Mesodermal cell (in vitro differentiated cells): ENCODE data around the gene CRAT.
A peak's percentile ranks its signal among the peaks of the same experiment; 100 is the strongest.

Source experiments
- H3K27ac ChIP-seq: 2 replicates; pipeline ENCODE4 v1.7.0; 2013; ENCODE audit warnings: mild to moderate bottlenecking, low read depth, low read length, moderate library complexity; ENCODE audit not compliant: severe bottlenecking
- H3K36me3 ChIP-seq: 2 replicates; pipeline ENCODE4 v1.7.1; 2013; ENCODE audit warnings: mild to moderate bottlenecking, low read length, moderate library complexity; ENCODE audit not compliant: control insufficient read depth, insufficient read depth
- H3K4me1 ChIP-seq: one replicate; pipeline ENCODE4 v1.7.1; 2013; ENCODE audit warnings: mild to moderate bottlenecking, low read length; ENCODE audit not compliant: insufficient read depth, control insufficient read depth, poor library complexity, severe bottlenecking
- H3K4me3 ChIP-seq: 2 replicates; pipeline ENCODE4 v1.7.0; 2013; ENCODE audit warnings: low read length, control low read depth, mild to moderate bottlenecking; ENCODE audit not compliant: insufficient read depth, poor library complexity, severe bottlenecking; ENCODE audit errors: extremely low read depth
- H3K9me3 ChIP-seq: 2 replicates; pipeline ENCODE4 v1.7.1; 2013; ENCODE audit warnings: mild to moderate bottlenecking, low read length, moderate library complexity; ENCODE audit not compliant: control insufficient read depth
- WGBS, 2 experiments: methylation state at CpG; one replicate each; pipeline ENCODE4 v1.1.5; 2013; ENCODE audit warnings: missing lambda C conversion rate in 2 of 2; ENCODE audit not compliant: insufficient coverage in 2 of 2; 5-methylcytosine and 5-hydroxymethylcytosine counted together

CRAT gene

DNA sequence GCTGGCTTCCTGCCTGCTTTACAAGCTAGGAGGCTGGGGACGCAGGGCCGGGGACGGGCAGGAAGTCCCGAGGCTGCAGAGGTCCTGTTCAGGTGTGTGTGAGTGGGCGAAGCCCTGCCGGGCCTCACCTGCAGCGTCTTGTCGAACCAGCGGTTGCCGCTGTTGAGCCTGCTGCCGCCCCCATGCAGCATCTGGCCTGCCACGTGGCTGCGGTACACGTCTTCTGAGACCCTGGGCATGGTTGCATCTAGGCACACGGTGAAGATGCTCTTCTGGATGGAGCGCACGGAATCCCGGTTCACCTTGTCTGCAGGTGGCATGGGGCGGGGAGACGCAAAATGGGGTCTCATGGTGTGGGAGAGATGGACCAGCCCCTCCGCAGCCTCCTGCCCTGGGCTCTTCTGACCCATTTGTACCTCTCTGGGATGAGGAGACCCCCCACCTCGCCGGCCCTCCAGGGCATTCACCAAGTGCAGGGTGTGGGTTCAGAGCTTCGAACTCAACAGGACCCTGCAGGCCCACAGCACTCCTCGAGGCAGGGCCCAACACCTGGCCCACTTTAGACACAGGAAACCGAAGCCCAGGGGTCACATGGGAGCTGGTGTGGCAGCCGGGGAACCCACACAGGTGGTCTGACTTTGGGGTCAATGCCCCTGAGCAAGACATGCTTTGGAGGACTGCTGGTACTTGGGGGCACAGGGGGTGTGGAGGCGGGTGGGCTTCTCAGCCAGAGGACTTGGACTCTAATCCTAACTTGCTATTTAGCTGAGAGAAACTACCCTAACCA lies 10.0 kb downstream of the CRAT start:
- H3K27ac ChIP-seq, result no peak overlapping the region
- H3K4me3 ChIP-seq, result no peak overlapping the region
- 82 to 84% methylated on average over 23 to 27 of the region's 28 CpGs for WGBS, 2 experiments
- no peaks in the 10 kb centered on the region for H3K36me3 ChIP-seq
- H3K9me3 ChIP-seq, result no peaks in the 10 kb centered on the region
- H3K4me1 ChIP-seq, result no peaks in the 10 kb centered on the region

DNA sequence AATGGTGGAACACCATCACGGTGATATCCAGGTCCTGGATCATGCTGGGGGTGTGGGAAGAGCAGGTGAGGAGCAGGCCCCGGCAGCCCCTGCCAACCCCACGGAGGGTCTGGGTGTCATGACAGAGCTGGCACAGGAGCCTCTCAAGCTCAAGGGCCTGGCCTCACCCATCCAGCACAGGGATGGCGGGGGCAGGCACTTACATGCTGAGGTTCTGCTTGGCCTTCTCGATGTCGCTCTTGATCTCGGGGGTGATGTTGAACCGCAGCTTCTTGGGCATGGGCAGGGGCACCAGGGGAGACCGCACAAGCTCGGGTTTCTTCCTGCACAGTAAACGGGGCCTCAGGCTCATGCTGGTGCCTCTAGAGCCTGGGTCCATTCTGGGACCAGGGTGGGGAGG lies 12.3 kb downstream of the CRAT start:
- no peaks in the 10 kb centered on the region for H3K4me1 ChIP-seq
- no peaks in the 10 kb centered on the region for H3K36me3 ChIP-seq
- 92 to 97% methylated on average over 7 to 11 of the region's 11 CpGs for WGBS, 2 experiments
- H3K27ac ChIP-seq, result no peak overlapping the region
- no peak overlapping the region for H3K4me3 ChIP-seq
- no peaks in the 10 kb centered on the region for H3K9me3 ChIP-seq

DNA sequence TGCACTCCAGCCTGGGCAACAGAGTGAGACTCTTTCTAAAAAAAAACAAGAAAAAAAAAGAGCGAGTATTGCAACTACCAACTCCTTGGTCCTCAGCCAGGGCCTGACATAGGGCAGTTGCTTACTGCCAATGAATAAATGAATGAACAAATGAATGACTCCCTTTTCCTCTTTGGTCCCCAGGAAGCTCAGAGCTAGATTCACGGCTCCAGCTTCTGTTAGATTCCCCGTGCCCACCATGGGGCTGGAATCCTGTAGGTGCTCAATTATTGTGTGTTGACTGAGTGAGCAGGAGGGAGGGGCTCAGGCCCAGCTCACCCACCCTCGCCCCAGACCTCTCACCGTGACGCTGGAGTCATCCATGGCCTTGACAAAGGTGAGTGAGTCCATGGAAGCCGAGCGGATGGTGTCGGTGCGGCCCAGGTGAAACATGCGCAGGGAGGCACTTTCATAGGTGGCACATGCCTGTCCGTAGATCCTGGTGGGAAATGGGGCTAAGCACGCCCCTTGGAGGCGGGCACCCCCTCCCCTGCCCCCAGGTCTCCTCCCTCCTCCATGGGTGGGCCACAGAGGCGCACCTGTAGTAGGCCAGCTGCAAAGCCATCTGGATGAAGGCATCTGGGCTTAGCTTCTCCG lies 12.8 kb downstream of the CRAT start:
- no peaks in the 10 kb centered on the region for H3K4me1 ChIP-seq
- H3K36me3 ChIP-seq, result no peaks in the 10 kb centered on the region
- no peaks in the 10 kb centered on the region for H3K9me3 ChIP-seq
- WGBS, 2 experiments, result 97 to 98% methylated on average over 9 to 12 of the region's 16 CpGs
- no peak overlapping the region for H3K4me3 ChIP-seq
- H3K27ac ChIP-seq, result no peak overlapping the region

DNA sequence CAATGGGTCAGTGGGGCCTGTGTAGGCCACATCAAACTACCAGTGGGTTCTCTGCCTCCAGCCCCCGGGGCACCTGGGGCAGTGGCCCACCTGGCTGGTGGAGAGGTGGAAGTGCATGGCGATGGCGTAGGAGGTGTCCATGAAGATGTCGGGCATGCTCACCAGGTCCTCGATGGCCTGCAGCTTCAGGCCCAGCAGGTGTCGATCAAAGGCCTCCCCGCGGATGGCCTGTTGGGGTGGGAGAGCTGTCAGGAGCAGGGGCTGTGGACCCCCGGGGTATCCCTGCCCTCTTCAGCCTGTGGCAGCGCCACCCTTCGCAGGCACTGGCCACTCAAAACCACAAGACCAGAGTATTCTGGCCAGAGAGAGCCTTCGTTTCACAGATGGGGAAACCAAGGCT lies 14.7 kb downstream of the CRAT start:
- 94 to 95% methylated on average over 11 to 12 of the region's 12 CpGs for WGBS, 2 experiments
- Histone ChIP-seq H3K9me3 (no peaks in the 10 kb centered on the region), H3K27ac (no peak overlapping the region), H3K4me1 (no peaks in the 10 kb centered on the region), H3K36me3 (peaks cover under 1% of the 10 kb centered on the region), H3K4me3 (no peak overlapping the region)

DNA sequence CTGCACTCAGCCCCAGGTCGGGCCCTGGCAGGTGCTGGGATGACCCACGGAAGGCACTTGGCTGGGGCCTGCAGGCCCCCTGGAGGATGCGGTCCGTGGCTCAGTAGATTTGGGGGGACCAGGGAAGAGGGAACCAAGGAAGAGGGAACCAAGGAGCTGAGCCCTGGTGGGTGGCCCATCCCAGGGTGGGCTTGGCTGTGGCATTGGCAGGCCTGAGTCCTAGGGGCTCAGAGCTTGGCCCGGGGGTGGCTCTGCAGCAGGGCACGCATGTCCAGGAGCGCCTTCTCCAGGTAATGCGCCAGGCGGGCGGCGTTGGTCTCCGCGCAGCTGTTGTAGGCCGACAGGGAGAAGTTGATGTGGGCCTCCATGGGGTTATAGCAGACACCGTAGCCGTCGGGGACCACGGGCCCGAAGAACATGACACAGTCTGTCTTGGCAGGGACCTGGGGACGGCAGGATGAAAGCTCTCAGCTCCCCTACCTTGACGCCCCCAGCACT lies 15.4 kb downstream of the CRAT start:
- Histone ChIP-seq H3K27ac (no peak overlapping the region), H3K4me1 (no peaks in the 10 kb centered on the region), H3K4me3 (no peak overlapping the region), H3K9me3 (no peaks in the 10 kb centered on the region), H3K36me3 (peaks cover 6% of the 10 kb centered on the region)
- WGBS, 2 experiments, result 97 to 98% methylated on average over 19 to 21 of the region's 21 CpGs

DNA sequence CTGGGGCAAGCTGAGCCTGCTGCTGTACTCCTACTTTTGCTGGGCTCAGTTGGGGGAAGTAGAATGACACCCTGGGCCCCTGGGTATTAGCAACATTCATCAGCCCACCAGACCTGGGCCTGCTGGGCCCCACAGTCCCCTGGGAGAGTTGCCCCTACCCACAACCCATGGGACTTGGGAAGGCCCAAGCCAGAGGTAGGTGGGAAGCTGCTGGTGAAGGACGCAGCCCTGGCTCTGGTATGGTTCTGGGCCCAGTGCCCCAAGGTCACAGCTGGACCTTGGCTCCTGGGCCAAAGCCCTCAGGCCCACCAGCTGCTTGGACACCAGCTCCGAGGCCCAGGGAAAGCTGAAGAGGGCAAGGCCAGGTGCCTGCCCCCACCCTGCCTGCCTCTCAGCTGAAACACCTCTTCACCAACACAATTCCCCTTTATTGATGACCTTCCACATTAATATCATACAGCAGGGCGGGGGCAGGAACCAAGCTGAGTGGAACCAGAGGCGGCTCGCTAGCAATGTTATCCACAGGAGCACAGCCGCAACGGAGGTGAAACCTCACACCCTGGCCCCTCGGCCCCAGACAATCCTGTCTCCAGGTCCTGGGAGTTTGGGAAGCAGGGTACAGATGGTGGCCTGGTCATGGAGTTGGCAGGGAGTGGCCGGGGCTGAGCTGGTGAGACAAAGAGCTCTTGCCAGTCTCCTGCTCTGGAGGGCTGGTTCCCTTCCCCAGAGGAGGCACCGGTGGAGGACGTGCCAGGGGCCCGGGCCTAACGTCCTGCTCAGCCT lies 16.0 kb downstream of the CRAT start:
- 93 to 98% methylated on average over 7 to 10 of the region's 13 CpGs for WGBS, 2 experiments
- no peak overlapping the region for H3K4me3 ChIP-seq
- no peak overlapping the region for H3K27ac ChIP-seq
- H3K36me3 ChIP-seq, result peaks cover 13% of the 10 kb centered on the region
- H3K9me3 ChIP-seq, result no peaks in the 10 kb centered on the region
- H3K4me1 ChIP-seq, result no peaks in the 10 kb centered on the region

DNA sequence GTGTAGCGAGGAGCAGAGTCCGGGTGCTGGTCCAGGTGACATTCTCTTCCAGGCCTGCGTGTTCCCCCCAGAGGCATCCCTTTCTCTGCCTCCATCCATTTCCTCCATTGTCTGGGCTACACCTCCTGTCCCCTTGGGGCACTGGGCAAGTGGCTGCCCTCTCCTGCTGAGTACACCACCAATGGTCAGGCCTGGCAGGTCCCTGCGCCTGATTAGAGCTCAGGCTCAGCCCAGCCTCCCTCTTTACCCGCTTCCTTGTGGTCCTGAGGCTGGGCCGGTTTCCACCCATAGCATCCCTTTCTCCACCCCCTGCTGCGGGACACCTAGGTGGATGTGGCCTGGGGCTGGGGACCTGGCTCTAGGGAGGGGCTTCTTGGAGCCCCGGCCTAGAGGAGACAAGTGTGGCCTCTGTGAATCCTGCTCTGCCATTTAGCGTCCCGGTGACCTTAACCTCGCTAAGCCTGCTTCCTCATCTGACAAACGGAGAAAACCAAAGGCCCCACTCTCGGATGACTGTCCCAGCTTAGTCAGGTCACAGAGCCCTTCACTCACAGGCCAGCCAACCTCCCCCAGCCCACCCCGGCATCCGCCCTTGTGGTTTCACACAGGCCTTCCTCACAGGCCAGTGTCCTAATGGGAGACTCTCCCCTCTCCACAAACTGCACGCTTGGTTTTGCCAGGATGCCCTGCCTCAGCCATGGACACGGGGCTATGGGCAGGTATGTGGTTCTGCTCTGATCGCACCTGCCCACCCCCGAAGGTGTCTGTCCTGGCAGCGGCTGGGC lies 16.8 kb downstream of the CRAT start:
- 86 to 92% methylated on average over 13 to 18 of the region's 20 CpGs for WGBS, 2 experiments
- Histone ChIP-seq H3K36me3 (peaks cover 20% of the 10 kb centered on the region), H3K27ac (no peak overlapping the region)

DNA sequence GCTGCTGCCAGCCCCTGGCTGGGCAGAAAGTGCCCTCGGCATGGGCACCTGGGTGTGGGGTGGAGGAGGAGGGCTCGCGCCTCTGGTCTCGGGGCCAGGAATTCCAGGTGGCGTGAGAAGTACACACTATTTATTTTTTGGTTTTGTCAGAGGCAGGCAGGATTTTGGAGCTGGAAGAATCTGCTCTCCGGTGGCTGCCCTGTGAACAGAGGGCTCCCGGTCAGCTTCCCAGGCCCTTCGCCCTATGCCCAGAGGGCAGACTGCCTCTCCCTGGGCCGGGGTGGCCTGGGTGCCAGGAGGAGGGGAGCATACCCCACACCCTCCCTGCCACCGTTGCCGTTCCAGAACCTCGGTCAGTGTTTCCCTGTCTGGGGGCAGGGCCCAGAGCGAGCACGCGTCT lies 21.3 kb downstream of the CRAT start:
- Histone ChIP-seq H3K27ac (no peak overlapping the region), H3K4me1 (no peaks in the 10 kb centered on the region), H3K9me3 (no peaks in the 10 kb centered on the region), H3K36me3 (peaks cover 36% of the 10 kb centered on the region), H3K4me3 (no peak overlapping the region)
- WGBS, 2 experiments, result 89 to 93% methylated on average over 11 to 12 of the region's 15 CpGs

More for the DNA sequence above, 16.8 kb downstream of the CRAT start:
- Histone ChIP-seq H3K4me1 (no peaks in the 10 kb centered on the region), H3K4me3 (no peak overlapping the region), H3K9me3 (no peaks in the 10 kb centered on the region)

DNA sequence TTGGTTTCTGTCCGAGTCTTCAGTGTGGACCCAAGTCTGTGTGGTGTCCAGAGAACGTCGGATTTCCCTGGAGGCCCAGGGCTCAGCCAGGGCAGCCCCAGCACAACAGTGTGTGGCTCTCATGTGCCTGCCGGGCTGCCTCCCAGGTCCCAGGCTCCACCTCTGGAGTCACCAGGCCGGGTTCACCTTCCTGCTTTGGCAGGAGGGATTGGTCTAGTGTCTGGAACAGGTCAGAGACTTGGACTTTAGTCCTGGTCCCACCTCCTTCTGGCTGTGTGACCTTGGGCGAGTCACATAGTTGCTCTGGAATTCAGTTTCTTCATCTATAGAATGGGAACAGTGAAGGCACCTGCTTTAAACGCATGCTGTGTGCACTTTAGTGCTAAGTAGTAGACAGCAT lies 26.5 kb downstream of the CRAT start:
- Histone ChIP-seq H3K4me3 (no peak overlapping the region), H3K27ac (no peak overlapping the region), H3K4me1 (no peaks in the 10 kb centered on the region), H3K9me3 (no peaks in the 10 kb centered on the region), H3K36me3 (peaks cover 18% of the 10 kb centered on the region)
- whole genome bisulfite sequencing, 2 experiments, result 92 to 93% methylated on average over 6 to 7 of the region's 7 CpGs

DNA sequence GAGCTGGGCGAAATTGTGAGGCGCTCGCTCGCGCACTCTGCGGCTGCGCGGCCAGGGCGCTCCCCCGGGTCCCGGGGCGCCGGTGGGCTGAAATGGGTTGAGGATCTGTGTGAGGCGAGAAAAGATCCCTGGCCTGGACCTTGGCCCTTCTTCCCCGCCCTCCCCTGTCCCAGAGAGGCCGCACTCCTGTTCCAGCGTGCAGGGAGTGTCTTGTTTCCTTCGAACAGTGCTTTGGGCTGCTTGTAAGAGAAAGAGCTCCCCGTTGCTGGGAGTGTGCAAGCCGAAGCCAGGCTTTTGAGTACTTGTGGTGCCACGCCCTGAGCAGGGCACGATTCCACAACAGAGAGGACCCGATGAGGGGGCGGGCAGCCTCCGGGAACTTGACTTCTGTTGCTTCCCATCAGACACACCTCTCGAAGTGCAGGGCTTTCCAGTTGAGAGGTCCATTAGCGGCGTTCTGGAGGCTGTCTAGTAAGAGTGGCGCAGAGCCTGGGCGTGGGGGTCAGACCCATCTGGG lies 29.1 kb downstream of the CRAT start:
- Histone ChIP-seq H3K36me3 (peaks cover 5% of the 10 kb centered on the region), H3K9me3 (no peaks in the 10 kb centered on the region), H3K4me3 (peak overlapping the region; percentile 69), H3K4me1 (no peaks in the 10 kb centered on the region), H3K27ac (peak overlapping the region; percentile 75)
- WGBS, 2 experiments, result 7 to 11% methylated on average over 20 to 28 of the region's 30 CpGs
